BJ (cell line): ENCODE measurements around the gene NF2. TPM values are rescaled to one million over a fixed set of nuclear protein-coding genes. Genes with fewer than 3 reads are reported as not detected.

ENCODE experiments used
- CTCF ChIA-PET: fragments of 350-600 bp; formaldehyde crosslinking; extraction: SDS; loops from one replicate; lab custom pipeline; 2021; ENCODE audit warnings: antibody characterized with exemption, inconsistent platforms; lab: Yijun Ruan, JAX
- POLR2A ChIA-PET: fragments of 300-600 bp; sonication (Branson Sonifier 250); formaldehyde crosslinking; extraction: SDS; loops from one replicate; lab custom pipeline; 2021; ENCODE audit warnings: antibody characterized with exemption; lab: Charles Lee
- DNase-seq: peaks from one replicate; pipeline ENCODE4 v3.0.0-alpha.2; 2011; ENCODE audit warnings: low read depth
- H3K27me3 ChIP-seq: 2 replicates; pipeline ENCODE4 v1.6.0; 2011; ENCODE audit warnings: low read length; ENCODE audit not compliant: control insufficient read depth, insufficient read depth
- H3K36me3 ChIP-seq: 2 replicates; pipeline ENCODE4 v1.5.1; 2011; ENCODE audit warnings: low read length; ENCODE audit not compliant: control insufficient read depth, insufficient read depth
- H3K4me3 ChIP-seq: 2 replicates; pipeline ENCODE4 v1.5.1; 2011; ENCODE audit warnings: low read depth, mild to moderate bottlenecking, control low read depth, low read length
- CTCF ChIP-seq: IDR thresholded peaks from 2 replicates; pipeline ENCODE4 v1.5.1; 2011; ENCODE audit warnings: low read depth, mild to moderate bottlenecking, control low read depth, inconsistent platforms, low read length, moderate library complexity; ENCODE audit not compliant: insufficient read depth
- polyA plus RNA-seq: library from polyadenylated mRNA; depleted of rRNA; stranded (reverse); fragments of >200 nt; gene quantifications from 2 replicates; pipeline ENCODE4 v1.2.3, GENCODE V29; 2011

Gene NF2
- polyA plus RNA-seq, 1 experiment = 36.0 TPM

DNA sequence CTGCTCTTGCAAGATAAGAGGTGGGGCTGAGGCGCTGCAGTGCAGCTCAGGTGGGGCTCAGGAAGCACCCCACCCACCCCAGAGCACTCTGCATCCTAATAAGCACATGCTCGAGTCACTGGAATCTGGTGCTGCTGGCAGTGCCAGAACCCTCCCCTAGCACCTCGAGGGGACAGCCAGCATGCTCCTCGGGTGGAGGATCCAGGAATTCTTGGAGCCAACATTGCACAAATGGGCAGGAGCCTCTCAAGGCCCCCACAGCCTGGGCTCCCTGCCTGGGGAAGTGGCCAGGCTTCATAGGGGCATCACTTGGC is 88.9 kb downstream of the NF2 start:
- Histone ChIP-seq H3K4me3 (no peak overlapping the region), H3K27me3 (no peaks in the 10 kb centered on the region), H3K36me3 (peaks cover 22% of the 10 kb centered on the region)
- CTCF ChIA-PET = interaction anchor here (1.0 to 1.4 kb wide), 3 partner anchors 9 to 313 kb away, joined by 3 to 4 read pairs (median 4); no protein-coding TSS in a partner anchor
- POLR2A ChIA-PET = no interaction called here
- no peak for TF ChIP-seq CTCF
- no peak for DNase-seq

DNA sequence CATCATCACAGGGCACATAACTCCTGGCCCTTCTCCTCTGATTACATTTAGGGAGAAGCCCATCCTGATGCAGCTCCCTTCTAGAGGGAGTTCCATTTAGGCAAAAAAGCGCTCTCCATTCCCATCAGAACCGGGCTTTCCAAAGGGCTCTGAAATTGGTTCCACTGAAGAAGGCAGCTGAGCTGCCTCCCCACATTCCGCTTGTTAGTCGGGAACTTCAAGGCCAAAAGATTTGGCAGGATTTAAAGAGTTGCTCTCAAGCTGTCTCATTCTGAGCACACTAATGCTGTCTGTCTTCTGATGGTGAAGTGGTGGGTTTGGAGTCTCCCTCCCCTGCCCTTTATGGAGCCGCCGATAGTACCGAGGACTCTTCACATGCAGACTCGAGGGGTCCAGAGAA is 89.7 kb downstream of the NF2 start:
- Histone ChIP-seq H3K36me3 (peaks cover 23% of the 10 kb centered on the region), H3K4me3 (no peak overlapping the region), H3K27me3 (no peaks in the 10 kb centered on the region)
- no peak for DNase-seq
- ChIA-PET POLR2A (no interaction called here), CTCF (interaction anchor here (0.5 to 1.5 kb wide), 3 partner anchors 8 to 312 kb away, joined by 3 to 4 read pairs (median 3); no protein-coding TSS in a partner anchor)
- TF ChIP-seq CTCF = no peak

- Histone ChIP-seq H3K4me3 (no peak overlapping the region), H3K36me3 (peaks cover 26% of the 10 kb centered on the region), H3K27me3 (no peaks in the 10 kb centered on the region)
- POLR2A ChIA-PET = no interaction called here
- CTCF ChIA-PET = interaction anchor here (0.5 to 1.5 kb wide), 3 partner anchors 8 to 311 kb away, joined by 3 to 4 read pairs (median 3); no protein-coding TSS in a partner anchor
- TF ChIP-seq CTCF = no peak
- no peak for DNase-seq
These were observed 90.2 kb downstream of the NF2 start for GRCh38 chr22:29693671-29694070.

DNA sequence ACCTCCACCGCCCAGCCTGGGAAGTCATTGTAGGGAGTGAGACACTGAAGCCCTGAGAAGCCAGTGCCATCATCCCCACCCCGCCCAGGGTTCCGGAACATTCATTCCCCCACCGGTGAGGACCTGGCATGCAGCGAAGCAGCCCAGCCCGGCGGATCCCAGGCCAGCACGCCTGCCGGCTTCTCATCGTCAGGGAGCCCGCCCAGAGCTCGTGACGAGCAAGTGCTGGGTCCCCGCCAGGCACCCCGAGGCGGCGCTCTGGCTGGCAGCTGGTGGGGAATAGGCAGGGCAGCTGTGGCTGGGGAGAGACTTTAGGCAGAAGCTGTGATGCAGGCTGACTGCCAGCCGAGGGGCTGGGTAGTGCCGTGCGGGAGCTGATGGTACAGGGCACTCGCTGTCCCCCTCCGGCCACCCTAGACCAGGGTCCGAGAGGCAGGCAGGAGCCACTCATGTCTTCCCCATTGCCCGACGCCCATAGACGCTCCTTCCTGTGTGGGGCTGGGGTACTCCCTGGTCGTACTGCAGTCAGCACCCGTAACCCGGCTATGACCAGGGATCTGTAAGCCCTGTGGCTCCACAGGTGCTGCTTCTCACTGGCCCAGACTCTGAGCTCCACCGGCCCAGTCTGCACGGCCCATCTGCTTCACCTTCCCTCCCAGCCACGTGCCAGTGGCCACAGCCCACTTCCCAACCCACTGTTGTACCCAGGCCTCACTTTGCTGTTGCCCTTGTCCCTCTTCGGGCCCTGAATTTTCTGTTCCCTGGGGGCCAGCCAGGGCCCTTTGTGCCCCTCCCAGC is 91.9 kb downstream of the NF2 start:
- ChIA-PET CTCF (no interaction called here), POLR2A (no interaction called here)
- peaks cover 26% of the 10 kb centered on the region for H3K36me3 ChIP-seq
- no peak for DNase-seq
- no peaks in the 10 kb centered on the region for H3K27me3 ChIP-seq
- TF ChIP-seq CTCF = no peak
- H3K4me3 ChIP-seq = no peak overlapping the region

- POLR2A ChIA-PET = no interaction called here
- DNase-seq = no peak
- H3K36me3 ChIP-seq = peaks cover 17% of the 10 kb centered on the region
- CTCF ChIA-PET = no interaction called here
- H3K27me3 ChIP-seq = no peaks in the 10 kb centered on the region
- H3K4me3 ChIP-seq = no peak overlapping the region
- TF ChIP-seq CTCF = no peak
These were observed 94.6 kb downstream of the NF2 start for GRCh38 chr22:29697853-29698598.
